Measurements from ENCODE around the gene PPP1R1B.

GRCh38 chr17:39672522-39673334, 46.0 kb downstream of the PPP1R1B start:
- peak; percentile 46 for TF ChIP-seq CTCF (conservative IDR thresholded peaks at IDR 0.05; ENCODE audit: low read length)
- no peak for TF ChIP-seq EZH2phosphoT487 (IDR thresholded peaks at IDR 0.05; ENCODE audit: borderline replicate concordance, low read depth, low read length)

All from OCI-LY7 (cell line).